ENCODE measurements around the gene ZFP91. TPM values are rescaled to one million over a fixed set of nuclear protein-coding genes. Genes with fewer than 3 reads are reported as not detected.

Gene ZFP91
- total and polyA plus RNA-seq, 2 donors (not counting 3 experiments of a cell fraction or from before 2014, with no cell fraction given) = 20.2 to 52.0 TPM

DNA sequence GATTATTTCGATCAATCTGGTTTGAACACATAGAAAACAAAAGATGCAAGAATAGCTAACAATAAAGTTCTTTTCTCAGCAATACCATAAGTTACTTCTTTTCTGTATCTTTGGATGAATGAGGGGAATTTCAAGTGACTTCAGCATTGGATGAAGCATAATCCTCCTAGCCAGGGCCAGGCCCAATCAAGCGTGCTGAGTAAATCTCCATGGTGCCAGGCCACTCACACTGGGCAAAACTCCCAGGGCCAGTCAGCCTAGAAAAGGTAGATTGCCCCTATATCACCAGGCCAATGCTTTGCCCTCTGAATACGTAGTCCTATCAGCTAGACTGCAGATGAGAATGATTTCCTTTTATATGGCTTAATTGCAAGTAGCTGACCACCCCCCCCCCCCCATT lies 49.6 kb downstream of the ZFP91 start:
- H3K9ac ChIP-seq (replicated peaks; ENCODE audit: extremely low read depth, insufficient read depth, low read length) = no peak overlapping the region
- POLR2A ChIA-PET = interaction anchor here (0.6 kb wide), 1 partner anchor 1011 kb away, joined by 5 read pairs; no protein-coding TSS in a partner anchor

More for the DNA sequence above, 49.6 kb downstream of the ZFP91 start:
- Histone ChIP-seq H3K27me3 (ENCODE audit: control insufficient read depth in 2 of 2, insufficient read depth in 2 of 2, low read length in 2 of 2) (no peaks in the 10 kb centered on the region), H3K9me1 (replicated peaks; ENCODE audit: control insufficient read depth, extremely low read depth, insufficient read depth, low read length) (no peaks in the 10 kb centered on the region), H3K27ac (ENCODE audit: insufficient read depth, low read depth, low read length) (peak overlapping the region; percentile 48), H3K79me2 (ENCODE audit: control insufficient read depth, insufficient read depth, low read length) (no peaks in the 10 kb centered on the region), H2AFZ (ENCODE audit: low read depth, low read length) (no peak overlapping the region), H3K36me3 (ENCODE audit: control insufficient read depth in 2 of 2, extremely low read depth in 1 of 2, insufficient read depth in 2 of 2, low read length in 2 of 2) (peaks cover 4 to 5% of the 10 kb centered on the region in 2 experiments), H3K4me2 (ENCODE audit: insufficient read depth, low read length) (no peak overlapping the region), H3K9me3 (replicated peaks; ENCODE audit: control insufficient read depth, insufficient read depth, low read length) (no peaks in the 10 kb centered on the region), H3K4me3 (replicated peaks in 1 of 3; ENCODE audit: insufficient read depth in 1 of 3, low read depth in 1 of 3, low read length in 3 of 3) (no peak overlapping the region), H4K20me1 (replicated peaks; ENCODE audit: control insufficient read depth, extremely low read depth, insufficient read depth, low read length) (no peaks in the 10 kb centered on the region), H3K4me1 (ENCODE audit: control insufficient read depth, extremely low read depth, insufficient read depth, low read length) (peaks cover 13% of the 10 kb centered on the region)
- no TSS peak for BruUV-seq (replicated peaks)
- TF ChIP-seq JUN (IDR thresholded peaks at IDR 0.05; ENCODE audit: borderline replicate concordance, insufficient read depth, insufficient read length, low read depth) (no peak), POLR2A (IDR thresholded peaks at IDR 0.05; ENCODE audit: low read depth, low read length) (no peak), FOS (IDR thresholded peaks at IDR 0.05; ENCODE audit: borderline replicate concordance, insufficient read depth, low read length) (no peak), EZH2 (IDR thresholded peaks at IDR 0.05; ENCODE audit: borderline replicate concordance, low read depth, low read length, severe bottlenecking) (no peak), GATA2 (IDR thresholded peaks at IDR 0.05; ENCODE audit: insufficient read depth, insufficient read length, low read depth, low read length) (no peak), POLR2AphosphoS5 (IDR thresholded peaks at IDR 0.05; ENCODE audit: insufficient read depth, low read depth, low read length) (no peak), MYC (IDR thresholded peaks at IDR 0.05; ENCODE audit: low read depth, low read length) (no peak)
- TF ChIP-seq, protein P1, sequence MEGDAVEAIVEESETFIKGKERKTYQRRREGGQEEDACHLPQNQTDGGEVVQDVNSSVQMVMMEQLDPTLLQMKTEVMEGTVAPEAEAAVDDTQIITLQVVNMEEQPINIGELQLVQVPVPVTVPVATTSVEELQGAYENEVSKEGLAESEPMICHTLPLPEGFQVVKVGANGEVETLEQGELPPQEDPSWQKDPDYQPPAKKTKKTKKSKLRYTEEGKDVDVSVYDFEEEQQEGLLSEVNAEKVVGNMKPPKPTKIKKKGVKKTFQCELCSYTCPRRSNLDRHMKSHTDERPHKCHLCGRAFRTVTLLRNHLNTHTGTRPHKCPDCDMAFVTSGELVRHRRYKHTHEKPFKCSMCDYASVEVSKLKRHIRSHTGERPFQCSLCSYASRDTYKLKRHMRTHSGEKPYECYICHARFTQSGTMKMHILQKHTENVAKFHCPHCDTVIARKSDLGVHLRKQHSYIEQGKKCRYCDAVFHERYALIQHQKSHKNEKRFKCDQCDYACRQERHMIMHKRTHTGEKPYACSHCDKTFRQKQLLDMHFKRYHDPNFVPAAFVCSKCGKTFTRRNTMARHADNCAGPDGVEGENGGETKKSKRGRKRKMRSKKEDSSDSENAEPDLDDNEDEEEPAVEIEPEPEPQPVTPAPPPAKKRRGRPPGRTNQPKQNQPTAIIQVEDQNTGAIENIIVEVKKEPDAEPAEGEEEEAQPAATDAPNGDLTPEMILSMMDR (IDR thresholded peaks at IDR 0.05; ENCODE audit: extremely low read depth in 1 of 2, insufficient read depth in 1 of 2, low read depth in 1 of 2, low read length in 2 of 2) = no peak
- TF ChIP-seq, protein P2, sequence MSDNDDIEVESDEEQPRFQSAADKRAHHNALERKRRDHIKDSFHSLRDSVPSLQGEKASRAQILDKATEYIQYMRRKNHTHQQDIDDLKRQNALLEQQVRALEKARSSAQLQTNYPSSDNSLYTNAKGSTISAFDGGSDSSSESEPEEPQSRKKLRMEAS (IDR thresholded peaks at IDR 0.05; ENCODE audit: insufficient read depth, insufficient read length) = no peak
- CTCF ChIA-PET = interaction anchor here (0.9 to 4.3 kb wide), 7 partner anchors 11 to 530 kb away, joined by 3 to 90 read pairs (median 8); partner anchors contain the start of gene LPXN
- intact Hi-C loops (cut with micrococcal nuclease) (no loop called here), dilution Hi-C loops (cut with MboI; ENCODE audit: extremely low pct_ligation_motif_present, low sequenced_read_pairs) (no loop called here)
- DNase-seq (ENCODE audit: low read depth, low spot score) (no peak), FAIRE-seq (no peak)

Measured in endothelial cell of umbilical vein (primary cell).